Measurements from ENCODE around the gene SHISA5.

DNA sequence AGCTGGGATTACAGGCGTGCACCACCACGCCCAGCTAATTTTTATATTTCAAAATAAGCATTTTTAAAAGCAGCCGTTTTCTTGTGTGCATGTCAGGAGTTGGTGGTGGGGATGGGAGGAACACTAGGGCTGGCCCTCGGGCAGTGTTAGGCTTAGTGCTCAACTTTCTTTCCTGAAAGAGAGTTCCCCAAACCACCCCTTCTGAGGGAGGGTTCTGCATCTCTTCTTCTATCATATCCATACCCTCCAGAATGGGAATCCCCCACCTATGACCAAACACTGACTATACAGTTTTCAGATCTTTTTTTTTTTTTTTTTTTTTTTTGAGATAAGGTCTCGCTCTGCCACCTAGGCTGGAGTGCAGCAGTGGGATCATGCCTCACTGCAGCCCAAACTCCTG is 40.2 kb upstream of the SHISA5 start:
- TF ChIP-seq, protein P1, sequence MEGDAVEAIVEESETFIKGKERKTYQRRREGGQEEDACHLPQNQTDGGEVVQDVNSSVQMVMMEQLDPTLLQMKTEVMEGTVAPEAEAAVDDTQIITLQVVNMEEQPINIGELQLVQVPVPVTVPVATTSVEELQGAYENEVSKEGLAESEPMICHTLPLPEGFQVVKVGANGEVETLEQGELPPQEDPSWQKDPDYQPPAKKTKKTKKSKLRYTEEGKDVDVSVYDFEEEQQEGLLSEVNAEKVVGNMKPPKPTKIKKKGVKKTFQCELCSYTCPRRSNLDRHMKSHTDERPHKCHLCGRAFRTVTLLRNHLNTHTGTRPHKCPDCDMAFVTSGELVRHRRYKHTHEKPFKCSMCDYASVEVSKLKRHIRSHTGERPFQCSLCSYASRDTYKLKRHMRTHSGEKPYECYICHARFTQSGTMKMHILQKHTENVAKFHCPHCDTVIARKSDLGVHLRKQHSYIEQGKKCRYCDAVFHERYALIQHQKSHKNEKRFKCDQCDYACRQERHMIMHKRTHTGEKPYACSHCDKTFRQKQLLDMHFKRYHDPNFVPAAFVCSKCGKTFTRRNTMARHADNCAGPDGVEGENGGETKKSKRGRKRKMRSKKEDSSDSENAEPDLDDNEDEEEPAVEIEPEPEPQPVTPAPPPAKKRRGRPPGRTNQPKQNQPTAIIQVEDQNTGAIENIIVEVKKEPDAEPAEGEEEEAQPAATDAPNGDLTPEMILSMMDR (IDR thresholded peaks at IDR 0.05), result no peak
- no peak for TF ChIP-seq SMAD3 (CRISPR knock-in tag; IDR thresholded peaks at IDR 0.05; ENCODE audit: borderline replicate concordance)
- no peak for TF ChIP-seq ATF3 (CRISPR knock-in tag; conservative IDR thresholded peaks at IDR 0.05)
- TF ChIP-seq NFATC4 (CRISPR knock-in tag; IDR thresholded peaks at IDR 0.05), result no peak
- TF ChIP-seq, protein P2, sequence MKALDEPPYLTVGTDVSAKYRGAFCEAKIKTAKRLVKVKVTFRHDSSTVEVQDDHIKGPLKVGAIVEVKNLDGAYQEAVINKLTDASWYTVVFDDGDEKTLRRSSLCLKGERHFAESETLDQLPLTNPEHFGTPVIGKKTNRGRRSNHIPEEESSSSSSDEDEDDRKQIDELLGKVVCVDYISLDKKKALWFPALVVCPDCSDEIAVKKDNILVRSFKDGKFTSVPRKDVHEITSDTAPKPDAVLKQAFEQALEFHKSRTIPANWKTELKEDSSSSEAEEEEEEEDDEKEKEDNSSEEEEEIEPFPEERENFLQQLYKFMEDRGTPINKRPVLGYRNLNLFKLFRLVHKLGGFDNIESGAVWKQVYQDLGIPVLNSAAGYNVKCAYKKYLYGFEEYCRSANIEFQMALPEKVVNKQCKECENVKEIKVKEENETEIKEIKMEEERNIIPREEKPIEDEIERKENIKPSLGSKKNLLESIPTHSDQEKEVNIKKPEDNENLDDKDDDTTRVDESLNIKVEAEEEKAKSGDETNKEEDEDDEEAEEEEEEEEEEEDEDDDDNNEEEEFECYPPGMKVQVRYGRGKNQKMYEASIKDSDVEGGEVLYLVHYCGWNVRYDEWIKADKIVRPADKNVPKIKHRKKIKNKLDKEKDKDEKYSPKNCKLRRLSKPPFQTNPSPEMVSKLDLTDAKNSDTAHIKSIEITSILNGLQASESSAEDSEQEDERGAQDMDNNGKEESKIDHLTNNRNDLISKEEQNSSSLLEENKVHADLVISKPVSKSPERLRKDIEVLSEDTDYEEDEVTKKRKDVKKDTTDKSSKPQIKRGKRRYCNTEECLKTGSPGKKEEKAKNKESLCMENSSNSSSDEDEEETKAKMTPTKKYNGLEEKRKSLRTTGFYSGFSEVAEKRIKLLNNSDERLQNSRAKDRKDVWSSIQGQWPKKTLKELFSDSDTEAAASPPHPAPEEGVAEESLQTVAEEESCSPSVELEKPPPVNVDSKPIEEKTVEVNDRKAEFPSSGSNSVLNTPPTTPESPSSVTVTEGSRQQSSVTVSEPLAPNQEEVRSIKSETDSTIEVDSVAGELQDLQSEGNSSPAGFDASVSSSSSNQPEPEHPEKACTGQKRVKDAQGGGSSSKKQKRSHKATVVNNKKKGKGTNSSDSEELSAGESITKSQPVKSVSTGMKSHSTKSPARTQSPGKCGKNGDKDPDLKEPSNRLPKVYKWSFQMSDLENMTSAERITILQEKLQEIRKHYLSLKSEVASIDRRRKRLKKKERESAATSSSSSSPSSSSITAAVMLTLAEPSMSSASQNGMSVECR (CRISPR knock-in tag; IDR thresholded peaks at IDR 0.05; ENCODE audit: borderline replicate concordance), result no peak
- no peak for TF ChIP-seq SP1 (CRISPR knock-in tag; conservative IDR thresholded peaks at IDR 0.05)
- no peak for TF ChIP-seq FOXP1 (CRISPR knock-in tag; IDR thresholded peaks at IDR 0.05; ENCODE audit: borderline replicate concordance)
